Activated CD4-positive, alpha-beta T cell treated with anti-CD3 and anti-CD28 coated beads for 48 hours (primary cell): Measurements from ENCODE around the gene TRIM44.
"Not testable (repeated sequence)": the region's sequence is repeated elsewhere in the genome, so short reads cannot be mapped to it uniquely, and the experiment has no call there.

ENCODE experiments used
- DNase-seq: peaks from one replicate; pipeline ENCODE4 v3.0.0-alpha.2; 2020

Gene TRIM44

DNA sequence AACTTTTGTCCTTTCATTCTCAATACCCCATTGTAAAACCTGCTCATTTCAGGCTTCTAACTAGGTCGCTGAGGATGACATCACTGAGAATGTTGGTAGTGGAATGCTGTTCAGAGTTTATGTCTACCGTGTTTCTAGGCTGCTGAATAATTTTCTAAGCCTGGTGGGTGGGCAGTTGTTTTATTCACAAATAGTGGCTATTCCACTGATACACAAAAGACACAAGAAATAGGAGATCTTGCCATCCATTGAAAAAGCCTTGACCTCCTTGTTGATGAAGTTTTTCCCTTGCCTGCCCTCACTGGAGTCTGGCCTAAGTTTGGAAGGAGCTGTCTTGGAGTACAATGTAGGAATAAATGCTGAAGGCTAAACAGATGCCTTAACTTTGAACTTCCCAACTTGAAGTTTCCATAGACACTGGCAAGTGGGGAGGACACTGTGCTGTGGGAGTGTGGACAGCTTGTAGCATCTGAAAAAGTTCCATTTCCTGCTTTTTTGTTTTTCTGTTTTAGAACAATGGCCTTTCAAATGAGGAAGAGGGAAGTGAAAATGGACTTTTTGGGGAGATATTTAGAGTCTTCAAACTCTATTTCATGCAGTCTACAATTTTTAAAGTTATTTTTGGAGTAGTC lies 59.2 kb downstream of the TRIM44 start:
- no peak for DNase-seq

DNA sequence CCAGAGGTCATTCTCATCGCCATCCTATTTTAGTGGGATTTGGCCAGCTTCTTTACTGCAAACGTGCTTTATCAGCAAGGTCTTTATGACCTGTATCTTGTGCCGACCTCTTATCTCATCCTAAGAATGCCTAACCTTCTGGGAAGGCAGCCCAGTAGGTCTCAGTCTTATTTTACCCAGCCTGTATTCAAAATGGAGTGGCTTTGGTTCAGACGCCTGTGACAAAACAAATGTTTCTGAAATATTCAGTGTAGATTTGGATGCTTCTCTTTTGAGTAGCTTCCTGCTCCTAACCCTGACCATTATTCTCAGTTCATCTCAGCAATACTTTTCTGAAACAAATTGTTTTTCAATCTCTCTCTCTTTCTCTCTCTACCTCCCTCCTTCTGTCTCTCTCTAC lies 60.1 kb downstream of the TRIM44 start:
- DNase-seq = no peak

DNA sequence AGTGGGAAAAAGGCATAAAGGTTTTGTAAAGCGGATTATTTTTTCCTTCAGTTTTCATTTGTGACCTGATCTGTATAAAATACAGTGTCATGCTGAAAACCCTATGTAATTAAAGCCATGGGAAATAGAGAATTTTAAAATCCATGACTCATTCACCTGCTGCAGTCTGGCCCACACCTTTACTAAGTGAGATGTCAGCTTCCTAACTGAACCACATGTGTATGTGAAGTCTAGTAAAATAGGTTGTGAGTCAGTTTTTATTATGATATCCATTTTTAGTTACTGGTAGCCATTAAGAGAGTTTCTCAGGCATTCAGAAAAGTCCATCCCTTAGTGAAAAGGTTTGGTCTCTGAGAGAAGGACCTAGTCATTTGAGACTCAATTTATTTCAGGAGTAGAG lies 60.9 kb downstream of the TRIM44 start:
- DNase-seq = no peak

DNA sequence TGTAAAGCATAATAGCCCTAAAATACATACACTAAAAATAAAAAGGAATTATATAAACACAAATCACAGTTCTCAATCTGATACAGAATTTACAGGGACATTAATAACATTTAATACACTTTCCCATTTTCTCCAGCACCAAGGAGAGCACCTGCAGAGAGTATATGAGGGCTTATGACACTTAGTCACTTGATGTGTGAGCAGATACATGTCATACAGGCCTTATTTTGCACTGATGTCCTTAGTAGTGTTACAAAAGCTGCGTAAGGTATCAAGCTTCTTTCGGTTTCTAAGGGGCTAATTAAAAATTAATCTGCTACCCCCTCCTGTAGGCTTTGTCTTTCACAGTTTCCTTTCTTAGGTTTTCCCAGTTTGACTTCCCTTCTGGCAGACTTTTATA lies 61.3 kb downstream of the TRIM44 start:
- DNase-seq = no peak

DNA sequence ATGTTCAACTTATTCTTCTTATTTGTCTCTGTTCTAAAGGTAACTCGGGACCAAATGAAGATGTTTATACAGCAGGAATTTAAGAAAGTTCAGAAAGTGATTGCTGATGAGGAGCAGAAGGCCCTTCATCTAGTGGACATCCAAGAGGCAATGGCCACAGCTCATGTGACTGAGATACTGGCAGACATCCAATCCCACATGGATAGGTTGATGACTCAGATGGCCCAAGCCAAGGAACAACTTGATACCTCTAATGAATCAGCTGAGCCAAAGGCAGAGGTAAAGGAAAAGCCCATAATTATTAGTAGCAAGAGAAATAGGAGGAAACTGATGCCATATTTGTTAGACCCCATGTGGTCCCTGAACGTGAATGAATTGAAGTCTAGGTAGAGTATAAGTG lies 63.3 kb downstream of the TRIM44 start:
- no peak for DNase-seq

DNA sequence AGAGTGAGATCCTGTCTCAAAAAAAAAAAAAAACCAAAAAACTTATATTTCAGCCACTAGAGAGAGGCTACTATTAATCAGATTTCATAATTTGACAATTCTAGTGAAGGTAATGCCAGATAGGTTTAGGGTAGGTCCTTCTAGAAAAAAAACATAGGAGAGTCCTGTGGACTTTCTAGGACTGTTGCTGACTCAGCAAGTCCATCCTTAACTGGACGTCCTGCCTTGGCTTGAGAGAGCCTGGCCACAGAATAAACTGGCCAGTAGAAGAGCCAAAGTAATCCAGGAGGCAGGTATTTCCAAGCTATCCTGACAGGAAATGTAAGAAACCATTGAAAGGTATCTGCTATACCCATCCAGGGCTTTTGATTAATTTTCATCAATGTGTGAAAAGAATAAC lies 64.6 kb downstream of the TRIM44 start:
- DNase-seq = no peak

DNA sequence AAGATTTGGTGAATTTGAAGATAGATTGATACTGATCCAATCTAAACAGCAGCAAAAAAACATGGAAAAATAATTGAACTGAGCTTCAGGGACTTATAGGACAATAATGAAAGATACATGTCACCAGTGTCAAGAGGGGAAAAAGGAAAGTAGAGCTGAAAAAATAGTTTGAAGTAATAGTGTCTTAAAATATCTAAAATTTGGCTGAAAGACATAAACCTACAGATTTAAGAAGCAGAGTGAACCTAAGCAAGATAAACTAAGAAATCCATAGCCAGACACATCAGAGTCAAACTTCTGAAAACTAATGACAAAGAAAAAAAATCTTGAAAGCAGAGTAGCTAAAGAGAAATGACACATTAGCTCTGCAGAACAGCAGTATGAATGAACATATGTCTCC lies 67.7 kb downstream of the TRIM44 start:
- DNase-seq = no peak

DNA sequence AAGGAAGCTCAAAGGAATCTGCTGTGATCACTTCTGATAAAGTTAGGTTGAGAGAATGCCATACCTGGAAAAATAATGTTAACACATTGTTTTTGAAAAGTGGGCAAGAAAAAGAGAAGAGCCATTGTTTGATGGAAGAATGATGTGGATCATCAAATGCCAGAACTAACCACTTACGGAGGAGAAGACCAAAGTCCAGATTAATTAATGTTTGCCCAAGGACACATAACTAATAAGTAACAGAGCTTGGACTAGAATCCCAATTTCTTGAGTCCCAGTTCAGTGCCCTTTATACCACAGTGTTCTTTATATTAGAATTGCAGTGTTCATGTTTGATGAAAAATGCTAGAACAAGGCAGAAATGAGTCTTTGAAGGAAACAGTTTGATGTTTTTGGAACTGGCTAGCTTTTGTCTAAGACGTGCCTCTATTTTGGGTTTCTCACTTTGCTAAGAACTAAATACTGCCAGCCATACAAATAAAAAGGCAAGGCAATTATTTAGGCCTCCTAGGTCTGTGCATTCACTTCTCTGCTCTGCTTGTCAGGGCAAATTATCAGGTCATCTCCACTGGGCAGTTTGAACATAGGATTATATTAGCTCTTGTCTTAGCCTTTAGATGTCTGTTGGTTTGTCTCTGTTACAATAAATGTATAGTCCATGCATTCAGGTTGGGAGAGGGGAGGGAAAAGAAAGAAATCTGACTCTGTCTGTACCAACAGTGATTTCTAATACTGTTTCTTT lies 72.3 kb downstream of the TRIM44 start:
- DNase-seq = no peak

DNA sequence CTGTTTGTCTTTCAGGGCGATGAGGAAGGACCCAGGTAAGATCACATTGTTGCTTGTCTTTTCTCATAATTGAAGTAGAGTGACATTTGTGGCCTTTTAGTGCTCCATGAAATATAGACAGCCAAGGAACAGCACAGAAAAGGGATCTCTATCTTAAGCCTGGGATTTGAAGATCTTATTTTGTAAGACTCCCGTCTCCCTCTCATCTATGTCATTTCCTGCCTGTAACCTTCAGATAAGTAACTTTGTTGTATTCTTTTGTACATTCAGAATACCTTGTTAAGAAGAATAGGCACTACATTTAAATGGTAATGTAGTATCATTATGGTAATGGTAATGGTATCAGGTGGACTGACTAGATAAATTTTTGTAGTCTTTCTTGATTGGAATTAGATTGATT lies 72.8 kb downstream of the TRIM44 start:
- no peak for DNase-seq

DNA sequence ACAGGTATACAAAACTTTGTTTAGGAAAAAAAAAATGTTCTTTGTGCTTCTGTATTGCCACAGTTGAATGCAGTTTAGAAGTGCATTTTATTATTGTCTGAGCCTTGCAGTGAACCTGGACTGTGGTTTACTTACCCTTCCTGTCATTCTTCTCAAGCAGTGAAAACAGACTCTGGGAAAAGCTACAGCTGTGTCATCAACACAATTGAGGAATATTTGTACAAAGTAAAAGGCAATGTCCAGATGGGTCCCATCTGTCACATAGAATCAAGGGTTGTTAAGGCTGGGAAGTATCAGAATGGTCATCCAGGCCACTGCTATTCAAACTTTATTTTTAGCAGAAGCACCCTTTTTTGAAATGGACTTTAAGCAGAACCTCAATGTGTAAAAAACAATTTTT lies 73.3 kb downstream of the TRIM44 start:
- no peak for DNase-seq

DNA sequence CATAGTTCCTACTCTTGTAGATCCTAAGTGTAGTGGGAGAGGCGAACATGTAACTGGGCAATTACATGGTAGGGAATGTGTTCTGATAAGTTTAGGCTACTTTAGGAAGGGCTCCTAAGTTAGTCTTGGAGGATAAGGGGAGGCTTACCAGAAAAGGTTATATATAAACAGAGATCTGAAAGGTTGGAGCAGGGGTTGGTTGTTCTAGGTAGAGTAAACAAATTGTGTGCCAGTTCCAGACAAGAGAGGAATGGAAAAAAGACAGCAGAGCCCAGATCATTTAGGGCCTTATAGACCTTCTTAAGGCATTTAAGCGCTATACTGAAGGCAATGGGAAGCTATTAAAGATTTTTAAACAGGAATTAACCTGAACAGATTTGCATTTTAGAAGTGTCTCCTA lies 74.4 kb downstream of the TRIM44 start:
- DNase-seq = no peak

DNA sequence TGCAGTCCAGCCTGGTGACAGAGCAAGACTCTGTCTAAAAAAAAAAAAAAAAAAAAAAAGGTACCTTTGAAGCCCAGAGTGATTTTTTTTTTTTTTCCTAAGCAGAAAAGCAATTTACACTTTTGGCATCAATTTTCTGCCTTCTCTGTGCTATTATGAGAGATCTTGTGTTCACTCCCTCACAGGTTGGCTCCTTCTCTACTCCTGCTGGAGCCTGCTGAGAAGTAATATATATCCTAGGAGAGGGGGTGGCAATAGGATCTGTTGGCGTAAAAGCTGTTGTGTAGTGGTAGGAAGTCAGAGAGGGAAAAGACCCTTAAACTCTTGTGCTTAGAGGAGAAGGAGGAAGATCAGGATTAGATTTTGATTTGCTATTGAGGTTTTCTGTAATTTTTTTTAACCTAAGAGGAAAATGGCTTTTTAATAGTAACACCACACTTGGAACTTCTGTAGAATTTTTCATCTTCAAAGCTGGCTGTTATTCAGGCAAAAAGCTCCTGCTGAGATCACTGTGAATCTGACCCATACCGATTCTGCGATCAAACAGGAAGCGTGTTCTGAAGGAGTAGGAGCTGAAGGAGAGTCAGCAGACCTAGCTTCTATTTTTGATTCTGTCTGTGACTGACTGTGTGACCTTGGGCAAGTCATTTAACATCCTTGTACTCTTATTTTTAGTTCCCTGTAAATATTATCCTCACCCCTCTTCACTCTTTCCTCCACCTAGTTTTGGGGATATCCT lies 77.7 kb downstream of the TRIM44 start:
- DNase-seq = no peak

DNA sequence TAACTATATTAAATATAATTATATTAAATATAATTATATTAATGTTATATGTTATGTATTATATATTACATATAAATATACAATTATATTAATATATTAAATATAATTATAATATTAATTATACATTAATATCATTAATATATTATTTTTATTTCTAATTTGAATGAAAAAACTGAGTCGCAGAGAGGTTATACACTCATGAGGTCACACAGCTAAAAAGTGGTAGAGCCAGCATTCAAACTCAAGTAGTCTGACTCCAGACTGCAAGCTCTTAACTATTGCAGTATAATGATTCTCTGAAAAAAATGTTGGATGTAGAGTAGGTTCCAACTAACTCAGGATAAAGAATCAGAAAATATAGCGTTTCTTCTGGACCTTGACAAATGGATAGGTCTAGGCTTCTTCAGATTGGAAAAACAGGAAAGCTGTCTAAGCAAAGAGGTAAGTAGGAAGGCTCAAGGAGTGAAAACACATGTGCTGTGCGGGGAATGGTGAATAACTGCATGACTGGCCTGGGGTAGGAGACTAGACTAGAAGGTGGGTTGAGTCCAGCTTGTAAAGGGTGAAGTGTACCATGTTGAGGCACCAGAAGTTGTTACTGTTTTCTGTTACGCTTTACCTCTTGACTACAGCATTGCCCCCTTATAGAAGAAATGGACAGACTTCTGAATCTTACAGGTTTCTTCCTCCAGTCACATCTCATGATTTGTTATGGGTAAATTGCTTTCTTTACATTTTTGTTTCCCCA lies 80.3 kb downstream of the TRIM44 start:
- DNase-seq = no peak

DNA sequence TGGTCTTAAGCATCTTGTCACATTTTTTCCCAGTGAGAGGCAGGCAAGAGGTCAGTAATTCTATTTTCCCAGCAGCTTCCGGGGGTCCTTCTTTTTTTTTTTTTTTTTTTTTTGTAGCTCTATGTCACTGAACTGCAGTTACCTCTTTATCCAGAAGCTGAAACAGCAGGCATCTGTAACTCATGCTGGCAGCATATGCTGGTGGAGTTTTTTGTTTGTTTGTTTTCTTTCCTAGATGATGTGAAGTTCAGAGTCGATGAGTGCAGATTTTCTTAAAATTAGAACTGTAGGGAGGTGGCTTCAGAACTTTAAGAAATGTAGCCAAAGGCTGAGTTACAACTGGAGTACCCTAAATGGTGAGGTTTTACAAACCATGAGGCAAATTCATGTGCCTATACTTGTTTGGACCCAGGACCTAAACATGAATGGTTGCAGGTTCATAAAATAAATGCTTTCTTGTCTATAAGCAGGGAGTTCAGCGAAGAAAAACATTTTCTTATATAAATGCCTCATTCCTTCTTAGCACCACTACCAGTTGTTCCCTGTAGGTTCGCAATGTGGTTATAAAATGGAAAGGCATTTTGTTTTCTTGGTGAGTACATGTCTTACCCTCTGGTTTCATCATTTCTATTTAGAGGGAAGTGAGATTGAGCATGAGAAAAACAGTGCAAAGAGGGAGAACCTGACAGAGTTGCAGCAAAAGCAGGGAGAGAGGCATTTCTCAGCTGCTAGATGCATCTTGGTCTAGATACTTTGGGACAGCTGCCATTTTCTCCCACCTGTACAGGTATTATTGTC lies 84.0 kb downstream of the TRIM44 start:
- no peak for DNase-seq

DNA sequence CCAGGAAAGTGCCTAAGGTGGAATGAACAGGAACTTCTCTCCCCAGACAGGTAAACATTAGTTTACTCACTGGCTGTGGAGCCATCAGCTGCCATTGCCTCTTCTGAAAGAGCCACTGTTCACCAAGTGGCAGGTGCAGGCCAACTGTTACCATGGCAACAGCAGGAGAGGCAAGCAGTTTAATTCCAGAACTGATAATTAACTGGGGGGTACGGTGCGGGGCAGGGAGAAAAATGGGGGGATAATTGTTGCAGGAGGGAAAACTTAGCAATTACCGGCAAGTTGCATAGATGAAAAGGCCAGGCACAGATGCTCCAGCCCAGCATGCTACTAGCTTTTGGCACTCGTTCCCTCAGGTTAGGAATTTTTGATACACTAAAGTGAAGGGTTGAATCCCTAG lies 85.1 kb downstream of the TRIM44 start:
- DNase-seq = no peak

DNA sequence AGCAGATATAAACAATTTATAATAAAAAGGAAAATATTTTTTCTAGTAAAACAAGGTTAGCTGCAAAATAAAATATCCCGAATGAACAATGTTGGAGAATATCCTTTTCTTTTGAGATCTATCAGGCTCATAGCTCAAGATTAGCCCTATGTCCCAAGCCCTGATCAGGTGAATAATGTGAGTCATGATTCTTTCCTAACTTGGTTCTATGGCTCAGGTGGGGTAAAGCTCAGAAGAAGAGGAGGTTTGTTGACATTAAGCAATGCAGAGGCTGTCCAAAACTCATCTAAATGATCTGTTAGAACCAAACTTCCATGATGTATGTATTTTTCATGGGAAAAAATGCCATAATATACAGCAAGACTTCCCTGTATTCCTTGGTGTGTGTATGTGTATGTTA lies 86.1 kb downstream of the TRIM44 start:
- DNase-seq = no peak

DNA sequence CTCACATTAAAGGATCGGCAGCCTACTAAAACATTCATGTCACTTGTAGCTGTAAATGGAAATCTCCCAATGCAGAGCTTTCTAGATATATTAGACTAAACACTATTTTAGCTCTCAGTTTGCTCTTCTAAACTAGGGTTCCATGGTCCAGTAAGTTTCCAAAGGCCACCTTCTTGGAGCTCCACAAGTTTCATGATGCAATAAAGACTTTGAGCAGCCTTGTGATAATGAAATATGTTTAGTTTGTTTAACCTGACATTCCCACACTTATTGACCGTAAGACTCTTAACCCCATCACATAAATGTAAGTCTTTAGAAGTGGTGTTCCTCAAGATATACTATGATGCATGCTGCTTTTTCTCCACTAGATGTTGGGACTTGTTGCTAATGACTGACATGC lies 87.7 kb downstream of the TRIM44 start:
- DNase-seq = no peak

DNA sequence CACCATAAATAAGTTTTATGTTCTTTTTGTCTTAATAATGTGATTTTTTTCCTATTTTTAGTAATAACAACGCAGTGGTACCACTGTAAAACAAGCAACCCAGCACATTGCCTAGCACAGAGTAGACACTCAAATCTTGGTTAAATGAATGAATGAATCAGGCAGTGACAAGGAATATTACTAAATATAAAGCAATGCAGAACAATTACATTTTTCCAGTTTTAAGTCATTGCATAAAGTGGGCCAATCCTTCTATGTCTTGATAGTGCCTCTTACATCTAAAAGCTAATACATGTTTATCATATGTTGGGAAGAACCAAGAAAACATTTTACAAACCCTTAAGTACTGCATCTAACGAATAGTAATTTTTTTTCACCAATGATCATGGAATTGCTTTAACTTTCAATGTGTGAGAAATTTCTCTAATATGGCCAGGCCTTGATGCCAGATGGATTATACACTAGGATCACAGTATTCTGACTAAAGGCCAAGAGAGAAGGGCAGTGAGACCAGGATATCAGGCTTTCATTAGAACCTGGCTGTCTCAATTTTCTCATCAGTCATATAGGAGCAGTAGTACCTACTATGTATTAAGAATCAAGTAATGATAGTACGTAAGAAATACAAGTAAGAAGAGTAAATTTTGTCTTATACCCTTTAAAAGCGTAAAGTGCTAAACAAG lies 88.5 kb downstream of the TRIM44 start:
- DNase-seq = no peak

DNA sequence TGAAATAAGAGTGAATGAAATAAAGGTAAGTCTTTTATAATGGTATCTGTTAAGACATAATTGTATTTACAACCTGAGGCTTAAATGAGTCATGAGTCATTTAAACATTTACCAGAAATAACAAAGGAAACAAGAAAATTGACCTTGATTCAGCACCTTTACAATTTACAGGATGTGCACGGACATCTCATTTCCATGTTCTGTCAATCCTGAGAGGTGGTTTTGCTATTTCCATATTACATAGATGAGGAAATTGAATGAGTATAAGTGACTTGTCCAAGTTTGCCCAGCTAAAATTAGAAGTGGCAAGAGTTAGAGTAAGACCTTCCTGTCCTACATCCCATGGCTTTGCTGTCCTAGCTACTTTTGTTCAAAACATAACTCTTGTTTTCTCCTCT lies 89.1 kb downstream of the TRIM44 start:
- no peak for DNase-seq

DNA sequence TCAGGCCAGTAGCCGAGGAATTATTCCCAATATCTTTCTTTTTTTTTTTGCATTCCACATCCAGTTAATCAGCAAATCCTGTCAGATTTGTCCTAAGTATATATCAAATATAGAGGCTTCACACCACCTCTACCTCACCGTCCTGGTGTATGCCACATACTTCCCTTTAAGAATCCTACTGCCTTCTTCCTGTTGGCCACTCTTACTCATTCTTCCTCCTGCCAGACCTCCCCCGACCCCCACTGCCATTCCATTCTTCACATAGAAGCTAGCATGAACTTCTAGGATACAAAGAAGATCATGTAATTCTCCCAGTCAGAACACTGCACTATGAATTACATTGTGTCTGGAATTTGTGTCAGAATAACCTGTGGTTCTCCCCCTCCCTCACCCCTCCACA lies 89.5 kb downstream of the TRIM44 start:
- DNase-seq = no peak

DNA sequence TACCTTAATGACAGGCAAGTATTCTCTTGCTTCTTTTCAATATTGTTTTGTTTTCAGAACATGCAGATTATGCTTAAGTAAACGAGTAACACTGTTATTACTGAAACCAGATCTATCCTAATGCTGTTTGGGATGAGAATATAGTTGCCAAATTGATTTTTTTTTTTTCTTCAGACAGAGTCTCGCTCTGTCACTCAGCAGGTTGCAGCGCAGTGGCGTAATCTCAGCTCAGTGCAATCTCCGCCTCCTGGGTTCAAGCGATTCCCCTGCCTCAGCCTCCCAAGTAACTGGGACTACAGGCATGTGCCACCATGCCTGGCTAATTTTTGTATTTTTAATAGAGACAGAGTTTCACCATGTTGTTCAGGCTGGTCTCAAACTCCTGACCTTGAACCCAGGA lies 91.0 kb downstream of the TRIM44 start:
- DNase-seq = not testable (repeated sequence)

DNA sequence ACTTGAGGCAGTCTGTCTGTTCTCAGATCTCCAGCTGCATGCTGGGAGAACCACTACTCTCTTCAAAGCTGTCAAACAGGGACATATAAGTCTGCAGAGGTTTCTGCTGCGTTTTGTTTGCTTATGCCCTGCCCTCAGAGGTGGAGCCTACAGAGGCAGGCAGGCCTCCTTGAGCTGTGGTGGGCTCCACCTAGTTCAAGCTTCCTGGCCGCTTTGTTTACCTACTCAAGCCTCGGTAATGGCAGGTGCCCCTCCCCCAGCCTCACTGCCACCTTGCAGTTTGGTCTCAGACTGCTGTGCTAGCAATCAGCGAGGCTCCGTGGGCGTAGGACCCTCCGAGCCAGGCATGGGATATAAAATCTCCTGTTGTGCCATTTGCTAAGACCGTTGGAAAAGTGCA lies 97.4 kb downstream of the TRIM44 start:
- DNase-seq = not testable (repeated sequence)
